Panc1 (cell line): ENCODE data around the gene MAP4K4. TPM values are rescaled to one million over a fixed set of nuclear protein-coding genes. Genes with fewer than 3 reads are reported as not detected.

Source experiments
- ATAC-seq: fragments of 200-7000 bp; cut with Tn5 transposase; 2 replicates; pipeline ENCODE4 v1.9.1; 2020; ENCODE audit warnings: mild to moderate bottlenecking, moderate library complexity
- BruUV-seq: library from RNA; stranded (reverse); fragments of 400-500 nt; replicated peaks from 2 replicates; lab custom pipeline; 2021; lab: Mats Ljungman, UMichigan
- CTCF ChIA-PET: fragments of 300-600 bp; sonication (Branson Sonifier 250); formaldehyde crosslinking; loops from one replicate; lab custom pipeline; 2022; ENCODE audit warnings: antibody characterized with exemption; lab: Charles Lee
- POLR2A ChIA-PET: fragments of 300-600 bp; sonication (Branson Sonifier 250); formaldehyde crosslinking; loops from one replicate; lab custom pipeline; 2022; ENCODE audit warnings: antibody characterized with exemption; lab: Charles Lee
- DNase-seq: peaks from one replicate; pipeline ENCODE4 v3.0.0-alpha.2; 2010; ENCODE audit warnings: low read depth, low spot score
- H3K27ac ChIP-seq: 2 replicates; pipeline ENCODE4 v1.5.1; 2011; ENCODE audit warnings: mild to moderate bottlenecking, low read length, inconsistent platforms
- H3K27me3 ChIP-seq: fragments of 200-500 bp; sonication (Bioruptor generic); 2 replicates; pipeline ENCODE4 v1.6.0; 2014; ENCODE audit warnings: low read length, inconsistent platforms; ENCODE audit not compliant: control insufficient read depth, insufficient read depth
- H3K36me3 ChIP-seq: fragments of 200-500 bp; sonication (Bioruptor generic); 2 replicates; pipeline ENCODE4 v1.5.1; 2014; ENCODE audit warnings: inconsistent platforms, mild to moderate bottlenecking, low read length, moderate library complexity; ENCODE audit not compliant: control insufficient read depth, insufficient read depth
- H3K4me1 ChIP-seq: 2 replicates; pipeline ENCODE4 v1.5.1; 2011; ENCODE audit warnings: inconsistent platforms, mild to moderate bottlenecking, low read length, moderate library complexity; ENCODE audit not compliant: control insufficient read depth, insufficient read depth
- H3K4me3 ChIP-seq, 2 experiments: 2 replicates each; pipeline ENCODE4 v1.5.1; 2011 to 2012; ENCODE audit warnings: low read depth in 2 of 2, low read length in 2 of 2, mild to moderate bottlenecking in 2 of 2, inconsistent platforms in 1 of 2, moderate library complexity in 1 of 2
- H3K9me3 ChIP-seq: fragments of 200-500 bp; sonication (Bioruptor generic); 2 replicates; pipeline ENCODE4 v1.5.1; 2014; ENCODE audit warnings: low read depth, mild to moderate bottlenecking, inconsistent platforms, low read length, moderate library complexity; ENCODE audit not compliant: control insufficient read depth, insufficient read depth
- POLR2AphosphoS5 ChIP-seq: IDR thresholded peaks from 2 replicates; pipeline ENCODE4 v1.6.1; 2012; ENCODE audit warnings: mild to moderate bottlenecking, low read depth, low read length, moderate library complexity
- SIN3A ChIP-seq: IDR thresholded peaks from 2 replicates; pipeline ENCODE4 v1.6.1; 2012; ENCODE audit warnings: low read depth, mild to moderate bottlenecking, low read length, moderate library complexity, borderline replicate concordance; ENCODE audit not compliant: insufficient read depth
- TCF7L2 ChIP-seq: IDR thresholded peaks from 2 replicates; pipeline ENCODE4 v1.6.1; 2011; ENCODE audit warnings: mild to moderate bottlenecking, low read depth, low read length, inconsistent platforms
- in situ Hi-C: cut with HindIII; loops from 2 replicates; pipeline ENCODE4 v1.10.0; 2016; ENCODE audit warnings: low sequenced_read_pairs, low pct_unique_long_range_greater_than_20kb
- intact Hi-C: fragments of 100-400 bp; cut with micrococcal nuclease; formaldehyde crosslinking; loops from one replicate; pipeline ENCODE4 v1.10.0; 2022; ENCODE audit not compliant: unreplicated experiment
- total RNA-seq: library from RNA; stranded (reverse); gene quantifications from one replicate; pipeline ENCODE4 v1.2.1, GENCODE V29; 2021; ENCODE audit not compliant: unreplicated experiment
- TF ChIP-seq, protein P1 (sequence below), 2 experiments: IDR thresholded peaks; 2 replicates each; pipeline ENCODE4 v1.6.1; 2011 to 2012; ENCODE audit warnings: low read depth in 2 of 2, control low read depth in 1 of 2, low read length in 1 of 2, mild to moderate bottlenecking in 1 of 2, moderate library complexity in 1 of 2; ENCODE audit not compliant: insufficient read depth in 1 of 2
- TF ChIP-seq, protein P2 (sequence below): fragments of 450-650 bp; IDR thresholded peaks from 2 replicates; pipeline ENCODE4 v1.5.1; 2017; ENCODE audit warnings: mild to moderate bottlenecking

The MAP4K4 gene
- total RNA-seq, 1 experiment from 2014 or later, result 68.5 TPM

DNA sequence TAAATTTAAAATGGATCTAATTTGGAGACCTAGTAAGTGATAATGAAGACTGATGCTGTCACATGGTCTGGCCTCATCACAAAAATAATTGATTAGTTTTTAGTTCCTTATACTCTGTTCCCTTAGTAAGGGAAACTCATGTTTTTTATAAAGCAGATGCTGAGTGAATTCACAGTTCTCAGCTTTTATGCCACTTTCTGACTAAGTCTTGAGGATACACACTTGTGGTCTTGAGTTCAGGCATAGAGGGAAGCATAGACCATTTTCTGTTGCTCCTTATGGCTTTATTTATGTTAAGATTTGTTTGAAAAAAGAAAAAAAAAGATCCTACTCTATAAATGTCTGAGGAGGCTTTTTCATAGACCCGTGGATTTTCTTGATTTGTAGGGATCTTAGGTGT, 91.1 kb downstream of the MAP4K4 start:
- Histone ChIP-seq H3K36me3 (no peaks in the 10 kb centered on the region), H3K4me3 (no peak overlapping the region), H3K9me3 (no peaks in the 10 kb centered on the region), H3K27me3 (no peaks in the 10 kb centered on the region), H3K4me1 (peaks cover 4% of the 10 kb centered on the region), H3K27ac (no peak overlapping the region)
- BruUV-seq, result no TSS peak
- CTCF ChIA-PET, result no interaction called here
- DNase-seq, result no peak
- TF ChIP-seq SIN3A, result no peak
- no peak for TF ChIP-seq TCF7L2
- intact Hi-C loops (no loop called here), in situ Hi-C loops (no loop called here)
- ATAC-seq, result no peak
- POLR2A ChIA-PET, result no interaction called here

DNA sequence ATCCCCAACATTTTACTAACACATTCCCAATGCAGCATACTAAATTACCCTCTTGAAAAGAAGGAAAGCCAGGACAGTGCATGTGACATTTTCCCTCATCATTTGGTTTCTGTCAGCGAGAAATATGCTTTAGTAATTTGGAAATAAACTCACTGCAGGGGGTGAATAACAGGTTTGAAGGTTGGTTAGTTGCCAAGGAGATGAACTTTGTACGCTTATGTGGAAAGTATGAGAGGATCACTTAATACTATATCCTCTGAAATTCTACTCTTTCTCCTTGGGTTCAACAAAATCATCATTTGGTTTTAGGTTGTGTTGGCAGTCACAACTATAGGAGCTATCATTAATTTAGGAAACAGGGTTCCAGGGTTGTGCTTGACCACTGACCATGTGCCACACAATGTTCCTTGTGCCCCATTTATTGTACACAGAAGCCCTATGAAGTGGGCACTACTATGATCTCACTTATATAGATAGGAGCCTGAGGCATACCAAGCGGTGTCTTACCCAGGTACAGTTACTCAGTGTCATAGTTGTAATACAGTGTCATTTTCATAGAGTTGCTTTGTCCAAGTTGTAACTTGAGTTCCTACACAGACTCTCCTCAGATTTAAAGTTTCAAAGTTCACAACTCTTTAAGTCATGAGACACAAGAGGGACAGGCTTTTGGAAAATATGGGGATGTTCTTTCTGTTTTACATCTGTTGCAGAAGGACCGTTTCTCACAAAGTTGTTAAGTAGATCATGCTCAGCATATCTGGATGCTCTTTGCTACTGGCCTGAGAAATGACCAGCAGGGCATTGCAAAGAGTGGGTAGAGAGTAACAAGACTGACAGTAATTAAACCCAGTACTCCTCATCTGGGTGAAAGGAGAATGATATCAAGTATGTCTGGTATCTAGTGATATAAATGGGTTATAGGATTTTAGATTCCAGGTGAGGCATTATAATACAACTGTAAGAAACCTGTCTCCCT, 91.8 kb downstream of the MAP4K4 start:
- ATAC-seq, result no peak
- POLR2A ChIA-PET, result no interaction called here
- peaks cover 4% of the 10 kb centered on the region for H3K4me1 ChIP-seq
- DNase-seq, result no peak
- in situ Hi-C loops, result no loop called here
- no peak overlapping the region for H3K27ac ChIP-seq
- H3K27me3 ChIP-seq, result no peaks in the 10 kb centered on the region
- CTCF ChIA-PET, result no interaction called here
- no peaks in the 10 kb centered on the region for H3K9me3 ChIP-seq
- TF ChIP-seq SIN3A (no peak), POLR2AphosphoS5 (no peak), TCF7L2 (no peak)
- TF ChIP-seq, protein P1, sequence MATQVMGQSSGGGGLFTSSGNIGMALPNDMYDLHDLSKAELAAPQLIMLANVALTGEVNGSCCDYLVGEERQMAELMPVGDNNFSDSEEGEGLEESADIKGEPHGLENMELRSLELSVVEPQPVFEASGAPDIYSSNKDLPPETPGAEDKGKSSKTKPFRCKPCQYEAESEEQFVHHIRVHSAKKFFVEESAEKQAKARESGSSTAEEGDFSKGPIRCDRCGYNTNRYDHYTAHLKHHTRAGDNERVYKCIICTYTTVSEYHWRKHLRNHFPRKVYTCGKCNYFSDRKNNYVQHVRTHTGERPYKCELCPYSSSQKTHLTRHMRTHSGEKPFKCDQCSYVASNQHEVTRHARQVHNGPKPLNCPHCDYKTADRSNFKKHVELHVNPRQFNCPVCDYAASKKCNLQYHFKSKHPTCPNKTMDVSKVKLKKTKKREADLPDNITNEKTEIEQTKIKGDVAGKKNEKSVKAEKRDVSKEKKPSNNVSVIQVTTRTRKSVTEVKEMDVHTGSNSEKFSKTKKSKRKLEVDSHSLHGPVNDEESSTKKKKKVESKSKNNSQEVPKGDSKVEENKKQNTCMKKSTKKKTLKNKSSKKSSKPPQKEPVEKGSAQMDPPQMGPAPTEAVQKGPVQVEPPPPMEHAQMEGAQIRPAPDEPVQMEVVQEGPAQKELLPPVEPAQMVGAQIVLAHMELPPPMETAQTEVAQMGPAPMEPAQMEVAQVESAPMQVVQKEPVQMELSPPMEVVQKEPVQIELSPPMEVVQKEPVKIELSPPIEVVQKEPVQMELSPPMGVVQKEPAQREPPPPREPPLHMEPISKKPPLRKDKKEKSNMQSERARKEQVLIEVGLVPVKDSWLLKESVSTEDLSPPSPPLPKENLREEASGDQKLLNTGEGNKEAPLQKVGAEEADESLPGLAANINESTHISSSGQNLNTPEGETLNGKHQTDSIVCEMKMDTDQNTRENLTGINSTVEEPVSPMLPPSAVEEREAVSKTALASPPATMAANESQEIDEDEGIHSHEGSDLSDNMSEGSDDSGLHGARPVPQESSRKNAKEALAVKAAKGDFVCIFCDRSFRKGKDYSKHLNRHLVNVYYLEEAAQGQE (IDR thresholded peaks at IDR 0.05; ENCODE audit: insufficient read depth in 1 of 2, low read depth in 2 of 2, low read length in 1 of 2), result no peak
- TF ChIP-seq, protein P2, sequence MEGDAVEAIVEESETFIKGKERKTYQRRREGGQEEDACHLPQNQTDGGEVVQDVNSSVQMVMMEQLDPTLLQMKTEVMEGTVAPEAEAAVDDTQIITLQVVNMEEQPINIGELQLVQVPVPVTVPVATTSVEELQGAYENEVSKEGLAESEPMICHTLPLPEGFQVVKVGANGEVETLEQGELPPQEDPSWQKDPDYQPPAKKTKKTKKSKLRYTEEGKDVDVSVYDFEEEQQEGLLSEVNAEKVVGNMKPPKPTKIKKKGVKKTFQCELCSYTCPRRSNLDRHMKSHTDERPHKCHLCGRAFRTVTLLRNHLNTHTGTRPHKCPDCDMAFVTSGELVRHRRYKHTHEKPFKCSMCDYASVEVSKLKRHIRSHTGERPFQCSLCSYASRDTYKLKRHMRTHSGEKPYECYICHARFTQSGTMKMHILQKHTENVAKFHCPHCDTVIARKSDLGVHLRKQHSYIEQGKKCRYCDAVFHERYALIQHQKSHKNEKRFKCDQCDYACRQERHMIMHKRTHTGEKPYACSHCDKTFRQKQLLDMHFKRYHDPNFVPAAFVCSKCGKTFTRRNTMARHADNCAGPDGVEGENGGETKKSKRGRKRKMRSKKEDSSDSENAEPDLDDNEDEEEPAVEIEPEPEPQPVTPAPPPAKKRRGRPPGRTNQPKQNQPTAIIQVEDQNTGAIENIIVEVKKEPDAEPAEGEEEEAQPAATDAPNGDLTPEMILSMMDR, result no peak
- BruUV-seq, result no TSS peak
- no peak overlapping the region for H3K4me3 ChIP-seq
- intact Hi-C loops, result no loop called here
- no peaks in the 10 kb centered on the region for H3K36me3 ChIP-seq

DNA sequence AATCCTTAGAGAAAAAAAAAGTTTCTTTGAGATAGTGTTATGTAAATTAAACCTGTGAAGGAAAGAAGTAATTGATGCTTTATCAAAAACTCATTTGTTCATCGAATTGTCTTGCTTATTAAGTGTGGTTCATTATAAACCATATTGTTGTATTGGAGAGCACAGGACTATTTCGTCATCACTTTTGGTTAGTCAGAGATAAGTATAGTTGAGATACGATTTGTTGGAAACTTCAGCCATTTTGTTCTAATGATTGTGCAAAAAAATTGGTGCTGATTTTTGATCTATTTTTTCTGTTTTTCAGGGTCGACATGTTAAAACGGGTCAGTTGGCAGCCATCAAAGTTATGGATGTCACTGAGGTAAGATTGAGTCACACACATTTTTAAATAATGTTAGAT, 92.9 kb downstream of the MAP4K4 start:
- H3K9me3 ChIP-seq, result no peaks in the 10 kb centered on the region
- in situ Hi-C loops, result no loop called here
- no TSS peak for BruUV-seq
- intact Hi-C loops, result no loop called here
- no peak overlapping the region for H3K4me3 ChIP-seq
- ATAC-seq (no peak), DNase-seq (no peak)
- TF ChIP-seq TCF7L2, result no peak
- TF ChIP-seq, protein P1 (IDR thresholded peaks at IDR 0.05; ENCODE audit: insufficient read depth in 1 of 2, low read depth in 2 of 2, low read length in 1 of 2), result no peak
- TF ChIP-seq SIN3A, result no peak
- TF ChIP-seq POLR2AphosphoS5, result no peak
- TF ChIP-seq, protein P2, result no peak
- CTCF ChIA-PET, result no interaction called here
- POLR2A ChIA-PET, result no interaction called here
- no peaks in the 10 kb centered on the region for H3K27me3 ChIP-seq
- no peaks in the 10 kb centered on the region for H3K4me1 ChIP-seq
- H3K27ac ChIP-seq, result no peak overlapping the region
- H3K36me3 ChIP-seq, result no peaks in the 10 kb centered on the region
